ENCODE data around the gene NPTN.

DNA sequence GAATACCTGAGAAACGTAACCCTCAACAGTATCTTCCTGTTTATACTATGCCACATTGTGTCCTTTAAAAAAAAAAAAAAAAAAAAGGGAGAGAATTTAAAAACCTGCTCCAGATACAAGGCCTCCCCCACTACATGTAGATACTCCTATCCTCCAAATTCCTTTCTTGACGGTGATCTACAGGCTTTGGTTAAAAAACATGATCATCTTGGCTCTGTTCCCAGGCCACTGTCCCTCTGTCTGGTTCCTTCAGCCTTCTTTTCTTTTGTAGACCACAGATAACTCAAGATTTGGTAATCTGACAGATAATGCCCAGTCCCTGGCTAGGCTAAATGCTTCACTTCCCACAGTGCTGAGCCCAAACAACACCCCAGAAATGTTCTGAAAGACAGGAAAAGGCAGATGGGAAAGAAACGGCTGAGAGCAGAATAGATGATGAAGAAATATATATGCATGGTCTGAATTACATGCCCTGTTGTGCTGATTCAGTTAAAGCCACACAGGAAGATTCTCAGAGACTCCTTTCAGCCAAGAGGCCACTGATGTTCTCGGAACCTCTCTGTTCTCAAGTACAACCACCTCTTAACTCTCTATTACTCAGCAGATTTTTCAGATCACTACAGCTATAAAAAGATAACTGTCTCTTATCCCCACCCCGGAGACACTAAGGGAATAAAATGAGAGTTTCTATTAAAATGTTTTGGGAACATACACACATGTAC is 48.3 kb downstream of the NPTN start:
- no peak for TF ChIP-seq POLR2A (IDR thresholded peaks at IDR 0.05; ENCODE audit: low read depth, low read length)
- TF ChIP-seq POLR2AphosphoS5 (IDR thresholded peaks at IDR 0.05; ENCODE audit: low read depth, low read length) = no peak
- no peak for TF ChIP-seq TAF1 (IDR thresholded peaks at IDR 0.05; ENCODE audit: borderline replicate concordance, low read depth, low read length)
